Fibroblast of mammary gland (primary cell): Measurements from ENCODE around the gene ELFN1.
A peak's percentile ranks its signal among the peaks of the same experiment; 100 is the strongest.

ENCODE experiments used
- DNase-seq: peaks from one replicate; pipeline ENCODE4 v3.0.0-alpha.2; 2010; ENCODE audit warnings: low read depth
- H3K4me3 ChIP-seq: 2 replicates; pipeline ENCODE4 v1.5.1; 2011; ENCODE audit warnings: low read depth, mild to moderate bottlenecking, low read length, moderate library complexity; ENCODE audit not compliant: control insufficient read depth
- TF ChIP-seq, protein P1 (sequence below): conservative IDR thresholded peaks from 2 replicates; pipeline ENCODE4 v1.5.1; 2011; ENCODE audit warnings: low read depth, low read length, inconsistent platforms; ENCODE audit not compliant: control insufficient read depth, insufficient read depth

Gene ELFN1

DNA sequence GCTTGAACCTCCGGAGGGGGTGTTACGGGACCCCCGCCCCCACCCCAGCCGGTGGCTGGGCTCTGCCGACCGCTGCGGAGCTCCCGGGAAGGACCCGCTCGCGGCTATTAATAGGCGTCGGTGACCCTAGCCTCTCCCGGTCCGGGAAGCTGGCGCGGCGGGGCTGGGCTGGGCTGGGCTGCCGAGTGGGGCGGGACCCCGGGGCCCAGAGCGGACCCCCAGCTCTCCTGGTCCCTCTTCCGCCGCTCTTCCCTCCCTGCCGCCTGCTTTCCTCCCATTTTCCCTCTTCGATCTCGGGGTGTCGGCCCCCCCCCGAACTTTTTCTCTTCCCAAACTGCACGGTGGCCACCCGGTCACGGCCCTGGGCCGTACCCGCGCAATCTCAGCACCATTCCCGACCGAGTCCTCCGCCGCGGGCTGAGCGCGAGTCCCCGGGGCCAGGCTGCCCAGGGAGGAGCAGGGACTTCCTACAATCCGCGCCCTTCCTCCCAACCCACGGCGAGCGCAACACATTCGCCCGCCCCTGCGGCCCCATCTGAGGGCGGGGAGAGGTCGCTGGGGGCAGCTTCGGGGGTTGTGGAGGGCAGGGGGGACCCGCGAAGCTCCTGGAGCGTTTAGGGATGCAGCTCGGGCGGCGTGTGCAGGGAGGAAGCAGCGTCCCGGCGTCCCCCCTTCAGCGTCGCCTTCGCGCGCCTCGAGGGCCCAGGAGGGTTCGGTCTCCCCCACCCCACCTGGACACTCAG is 3.1 kb upstream of the ELFN1 start:
- TF ChIP-seq, protein P1, sequence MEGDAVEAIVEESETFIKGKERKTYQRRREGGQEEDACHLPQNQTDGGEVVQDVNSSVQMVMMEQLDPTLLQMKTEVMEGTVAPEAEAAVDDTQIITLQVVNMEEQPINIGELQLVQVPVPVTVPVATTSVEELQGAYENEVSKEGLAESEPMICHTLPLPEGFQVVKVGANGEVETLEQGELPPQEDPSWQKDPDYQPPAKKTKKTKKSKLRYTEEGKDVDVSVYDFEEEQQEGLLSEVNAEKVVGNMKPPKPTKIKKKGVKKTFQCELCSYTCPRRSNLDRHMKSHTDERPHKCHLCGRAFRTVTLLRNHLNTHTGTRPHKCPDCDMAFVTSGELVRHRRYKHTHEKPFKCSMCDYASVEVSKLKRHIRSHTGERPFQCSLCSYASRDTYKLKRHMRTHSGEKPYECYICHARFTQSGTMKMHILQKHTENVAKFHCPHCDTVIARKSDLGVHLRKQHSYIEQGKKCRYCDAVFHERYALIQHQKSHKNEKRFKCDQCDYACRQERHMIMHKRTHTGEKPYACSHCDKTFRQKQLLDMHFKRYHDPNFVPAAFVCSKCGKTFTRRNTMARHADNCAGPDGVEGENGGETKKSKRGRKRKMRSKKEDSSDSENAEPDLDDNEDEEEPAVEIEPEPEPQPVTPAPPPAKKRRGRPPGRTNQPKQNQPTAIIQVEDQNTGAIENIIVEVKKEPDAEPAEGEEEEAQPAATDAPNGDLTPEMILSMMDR, result no peak
- DNase-seq, result no peak
- H3K4me3 ChIP-seq, result peak overlapping the region; percentile 33

DNA sequence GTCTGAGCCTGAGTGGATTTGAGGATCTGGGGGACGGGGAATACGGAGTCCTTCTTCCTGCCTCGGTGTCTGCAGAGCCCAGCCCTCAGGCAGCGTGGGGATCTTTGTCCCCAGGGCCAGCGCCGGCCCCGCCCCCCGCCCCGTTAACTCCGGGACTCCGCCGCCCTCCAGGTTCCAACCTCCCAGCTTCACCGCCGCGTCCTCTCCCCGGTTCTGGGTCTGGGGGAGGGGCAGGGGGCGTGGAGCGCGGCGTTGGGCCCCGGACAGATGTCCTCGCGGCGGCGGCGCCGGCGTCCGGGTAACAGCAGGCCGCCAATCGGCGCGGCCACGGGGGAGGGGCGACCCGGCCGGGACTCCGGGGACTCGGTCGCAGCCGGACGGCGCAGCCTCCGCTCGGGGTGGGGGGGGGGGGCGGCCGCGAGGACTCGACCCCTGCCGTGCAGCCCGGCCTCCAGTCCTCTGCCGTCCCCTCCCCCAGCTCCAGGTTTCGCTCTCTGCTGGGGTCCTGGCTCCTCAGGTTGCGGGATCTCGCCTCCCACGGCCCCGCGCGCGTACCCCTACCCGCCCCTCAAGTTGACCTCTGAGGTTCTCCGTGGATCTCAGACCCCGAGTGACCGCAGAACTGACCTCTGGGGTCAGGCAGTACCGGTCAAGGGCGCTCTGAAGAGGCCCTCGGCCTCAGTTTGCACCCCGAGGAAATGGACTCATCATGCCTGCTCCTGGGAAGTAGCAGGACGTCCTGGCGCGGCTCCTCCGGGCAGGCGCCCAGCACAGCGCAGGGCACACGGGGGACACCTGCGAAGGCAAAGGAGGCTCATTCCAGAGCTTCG is 2.3 kb upstream of the ELFN1 start:
- H3K4me3 ChIP-seq, result peak overlapping the region; percentile 15
- no peak for DNase-seq
- TF ChIP-seq, protein P1, result no peak

DNA sequence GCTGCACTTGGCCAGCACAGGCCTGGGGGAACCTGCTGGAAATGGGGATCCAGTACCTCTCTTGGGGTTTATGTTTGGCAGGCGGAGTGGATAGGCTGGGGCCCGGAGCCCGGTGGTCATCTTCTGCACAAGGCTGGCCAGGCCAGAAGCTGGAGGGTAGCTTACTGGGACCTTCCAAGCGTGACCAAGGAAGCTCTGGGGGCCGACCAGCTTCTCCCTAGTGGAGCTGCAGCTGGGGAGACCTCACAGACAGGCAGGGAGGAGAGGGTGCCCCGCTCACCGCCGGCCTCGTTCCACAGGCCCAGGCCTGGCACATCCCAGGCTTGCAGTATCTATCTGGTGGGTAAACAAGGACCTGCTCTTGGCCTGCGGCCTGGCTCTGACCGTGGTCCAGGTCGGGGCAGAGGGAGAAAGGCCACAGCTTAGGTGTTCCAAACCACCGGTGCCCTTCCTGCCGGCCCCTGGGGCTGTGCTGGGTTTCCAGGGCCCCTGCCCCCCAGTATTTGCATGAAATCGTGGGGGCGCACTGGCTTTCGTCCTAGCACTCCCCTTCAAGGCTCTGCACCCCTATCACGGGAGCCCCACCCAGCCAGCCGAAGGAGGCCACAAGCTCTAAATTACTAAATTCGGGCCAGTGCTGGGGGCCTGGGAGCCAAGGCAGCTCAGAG is 1.5 kb upstream of the ELFN1 start:
- no peak for DNase-seq
- TF ChIP-seq, protein P1, result no peak
- no peak overlapping the region for H3K4me3 ChIP-seq

DNA sequence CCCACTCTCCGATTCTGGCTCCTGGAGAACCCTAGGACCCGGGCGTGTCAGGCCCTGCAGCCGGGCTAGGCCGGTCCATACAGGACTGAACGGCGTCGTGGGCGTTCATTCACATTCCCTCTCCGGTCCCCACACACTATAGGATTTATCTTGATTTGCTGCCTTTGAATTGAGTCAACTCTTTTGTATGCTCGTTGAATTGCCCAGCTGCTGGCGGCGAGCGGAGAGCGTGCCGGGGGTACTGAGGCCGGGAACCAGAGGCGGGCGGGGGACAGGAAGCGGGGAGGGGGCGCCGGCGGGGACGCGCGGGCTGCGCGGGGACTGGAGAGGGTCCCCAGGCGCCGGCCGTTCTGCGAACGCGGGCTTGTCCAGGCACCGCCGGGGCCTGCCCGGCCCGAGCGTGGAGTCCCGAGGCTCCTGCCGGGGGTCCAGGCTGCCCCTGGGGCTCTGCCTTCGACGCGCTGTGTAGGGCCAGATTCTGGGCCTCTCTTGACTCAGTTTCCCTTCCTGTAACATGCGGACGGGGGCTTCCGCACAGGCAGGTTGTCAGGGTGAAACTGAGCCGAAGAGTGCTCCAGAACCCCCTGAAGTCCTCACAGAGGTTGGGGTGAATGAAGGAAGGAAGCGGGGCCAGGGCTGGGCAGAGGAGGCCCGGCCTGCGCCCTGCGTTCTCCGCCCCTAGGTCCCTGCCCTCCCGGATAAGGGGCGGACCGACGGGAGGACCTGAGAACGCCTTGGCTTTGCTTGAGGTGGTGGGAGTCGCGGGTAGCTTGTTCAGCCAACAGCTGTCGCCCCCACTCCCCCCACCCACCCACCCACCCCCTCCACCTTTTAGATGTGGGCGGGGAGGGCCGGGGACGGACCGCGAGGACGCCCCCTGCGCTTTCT is 769 bp upstream of the ELFN1 start:
- DNase-seq, result no peak
- no peak overlapping the region for H3K4me3 ChIP-seq
- TF ChIP-seq, protein P1, result no peak

DNA sequence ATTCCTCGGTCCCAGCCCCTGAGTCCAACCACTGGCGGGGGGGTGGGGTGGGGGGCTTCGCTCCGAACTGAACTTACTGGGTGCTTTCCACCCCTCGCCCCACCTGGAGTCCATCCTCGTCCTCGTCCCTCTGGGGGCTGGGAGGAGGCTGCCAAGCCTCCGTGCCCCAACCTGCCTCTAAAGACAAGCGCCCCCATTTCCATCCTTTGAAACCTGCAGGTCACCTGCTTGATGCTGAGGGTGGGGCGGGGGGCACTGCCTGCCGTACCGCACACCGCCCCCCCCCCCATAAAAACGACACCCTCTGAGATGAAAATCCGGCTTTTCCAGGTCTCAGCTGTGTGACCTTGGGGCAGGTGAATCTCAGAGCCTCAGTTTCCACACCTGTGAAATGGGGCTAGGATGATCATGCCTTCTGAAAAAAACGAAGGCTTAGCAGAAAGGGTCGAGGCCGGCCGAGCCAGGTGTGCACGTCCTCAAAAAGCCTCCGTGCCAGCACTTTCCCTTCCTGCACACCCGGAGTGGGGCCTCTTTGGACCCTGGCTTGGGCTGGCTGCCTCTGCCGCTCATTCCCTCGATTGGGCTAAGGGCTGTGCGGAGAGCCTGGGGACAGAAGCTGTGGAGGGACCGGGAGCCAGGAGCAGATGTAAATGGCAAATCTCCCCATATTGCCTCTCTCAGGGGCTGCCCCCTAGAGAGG is 967 bp downstream of the ELFN1 start:
- TF ChIP-seq, protein P1, result no peak
- H3K4me3 ChIP-seq, result no peak overlapping the region
- DNase-seq, result no peak
